IMR-90 (cell line): ENCODE measurements around the gene ZNF277. TPM values are rescaled to one million over a fixed set of nuclear protein-coding genes. Genes with fewer than 3 reads are reported as not detected.

Experiments used
- ATAC-seq: fragments of 200-7000 bp; cut with Tn5 transposase; 2 replicates; pipeline ENCODE4 v1.9.1; 2020; ENCODE audit warnings: low read depth, mild to moderate bottlenecking, moderate library complexity
- BruUV-seq: library from RNA; stranded (reverse); fragments of 400-500 nt; replicated peaks from 2 replicates; lab custom pipeline; 2021; lab: Mats Ljungman, UMichigan
- CTCF ChIA-PET: fragments of 300-600 bp; formaldehyde crosslinking; extraction: SDS; loops from one replicate; lab custom pipeline; 2021; ENCODE audit warnings: antibody characterized with exemption; lab: Yijun Ruan, JAX
- POLR2A ChIA-PET: fragments of 300-600 bp; sonication (Branson Sonifier 250); formaldehyde crosslinking; loops from one replicate; lab custom pipeline; 2022; ENCODE audit warnings: antibody characterized with exemption; ENCODE audit not compliant: unreplicated experiment; lab: Charles Lee
- DNase-seq: peaks from one replicate; pipeline ENCODE4 v3.0.0; 2013
- H2AFZ ChIP-seq: replicated peaks from 2 replicates; pipeline ENCODE3; 2013; ENCODE audit warnings: low read length, mild to moderate bottlenecking; ENCODE audit not compliant: poor library complexity
- H2AK5ac ChIP-seq: 2 replicates; pipeline ENCODE4 v1.6.1; 2013; ENCODE audit warnings: low read depth, low read length, inconsistent platforms
- H2AK9ac ChIP-seq: replicated peaks from 2 replicates; pipeline ENCODE3; 2013; ENCODE audit warnings: mild to moderate bottlenecking, low read depth, low read length, moderate library complexity; ENCODE audit not compliant: poor library complexity
- H2BK120ac ChIP-seq: 2 replicates; pipeline ENCODE4 v1.6.1; 2013; ENCODE audit warnings: low read depth, low read length, inconsistent platforms
- H2BK15ac ChIP-seq: 3 replicates; pipeline ENCODE4 v1.6.1; 2013; ENCODE audit warnings: low read depth, low read length, inconsistent platforms
- H2BK20ac ChIP-seq: 2 replicates; pipeline ENCODE4 v1.6.1; 2013; ENCODE audit warnings: low read depth, mild to moderate bottlenecking, inconsistent platforms, low read length, moderate library complexity
- H2BK5ac ChIP-seq: 2 replicates; pipeline ENCODE4 v1.6.1; 2013; ENCODE audit warnings: mild to moderate bottlenecking, low read depth, low read length, inconsistent platforms; ENCODE audit not compliant: poor library complexity, severe bottlenecking
- H3K14ac ChIP-seq: replicated peaks from 2 replicates; pipeline ENCODE4 v1.6.1; 2013; ENCODE audit warnings: low read depth, low read length, inconsistent platforms
- H3K18ac ChIP-seq: 2 replicates; pipeline ENCODE4 v1.6.1; 2013; ENCODE audit warnings: low read depth, low read length, control low read depth
- H3K23ac ChIP-seq: 2 replicates; pipeline ENCODE4 v1.6.1; 2013; ENCODE audit warnings: low read depth, low read length, inconsistent platforms
- H3K27ac ChIP-seq: 2 replicates; pipeline ENCODE4 v1.5.1; 2013; ENCODE audit warnings: mild to moderate bottlenecking, control low read depth, low read length; ENCODE audit not compliant: insufficient read depth
- H3K27me3 ChIP-seq: 2 replicates; pipeline ENCODE4 v1.6.1; 2013; ENCODE audit warnings: low read length; ENCODE audit not compliant: control insufficient read depth, insufficient read depth
- H3K36me3 ChIP-seq: 2 replicates; pipeline ENCODE4 v1.6.1; 2013; ENCODE audit warnings: low read length, mixed read lengths; ENCODE audit not compliant: control insufficient read depth, insufficient read depth
- H3K4ac ChIP-seq: 2 replicates; pipeline ENCODE4 v1.6.1; 2013; ENCODE audit warnings: low read depth, low read length, inconsistent platforms
- H3K4me1 ChIP-seq: 2 replicates; pipeline ENCODE4 v1.6.1; 2013; ENCODE audit warnings: low read length, mixed read lengths; ENCODE audit not compliant: control insufficient read depth, insufficient read depth
- H3K4me2 ChIP-seq: 2 replicates; pipeline ENCODE4 v1.6.1; 2013; ENCODE audit warnings: low read depth, mild to moderate bottlenecking, control low read depth, low read length, moderate library complexity
- H3K4me3 ChIP-seq: 2 replicates; pipeline ENCODE4 v1.5.1; 2013; ENCODE audit warnings: low read depth, mild to moderate bottlenecking, control low read depth, low read length, moderate library complexity; ENCODE audit not compliant: insufficient read depth
- H3K56ac ChIP-seq: 2 replicates; pipeline ENCODE4 v1.6.1; 2013; ENCODE audit warnings: low read length, inconsistent platforms; ENCODE audit not compliant: insufficient read depth; ENCODE audit errors: extremely low read depth
- H3K79me1 ChIP-seq, 2 experiments: 2 replicates each; pipeline ENCODE4 v1.6.1; 2013; ENCODE audit warnings: low read length in 2 of 2, inconsistent platforms in 1 of 2, low read depth in 1 of 2
- H3K9ac ChIP-seq: 2 replicates; pipeline ENCODE4 v1.6.1; 2013; ENCODE audit warnings: low read depth, low read length, control low read depth
- H3K9me1 ChIP-seq: 2 replicates; pipeline ENCODE4 v1.6.1; 2013; ENCODE audit warnings: low read length, inconsistent platforms; ENCODE audit not compliant: insufficient read depth
- H3K9me3 ChIP-seq: 2 replicates; pipeline ENCODE4 v1.6.1; 2013; ENCODE audit warnings: low read length; ENCODE audit not compliant: control insufficient read depth, insufficient read depth
- H4K20me1 ChIP-seq: 2 replicates; pipeline ENCODE4 v1.6.1; 2013; ENCODE audit warnings: low read length, inconsistent platforms; ENCODE audit not compliant: insufficient read depth
- H4K5ac ChIP-seq: 2 replicates; pipeline ENCODE4 v1.6.1; 2013; ENCODE audit warnings: mild to moderate bottlenecking, low read depth, low read length, control low read depth
- H4K8ac ChIP-seq, 2 experiments: 2 replicates each; pipeline ENCODE4 v1.6.1; 2013; ENCODE audit warnings: low read depth in 2 of 2, low read length in 2 of 2, control low read depth in 1 of 2, inconsistent platforms in 1 of 2
- H4K91ac ChIP-seq: 2 replicates; pipeline ENCODE4 v1.6.1; 2013; ENCODE audit warnings: low read depth, low read length, inconsistent platforms; ENCODE audit not compliant: insufficient read depth
- CEBPB ChIP-seq: IDR thresholded peaks from 2 replicates; pipeline ENCODE4 v1.6.1; 2012; ENCODE audit warnings: low read depth, low read length, improper control_type of control experiment
- CHD1 ChIP-seq: IDR thresholded peaks from 2 replicates; pipeline ENCODE4 v1.6.1; 2012; ENCODE audit warnings: low read depth, low read length, improper control_type of control experiment
- ELK1 ChIP-seq: fragments of 150-350 bp; IDR thresholded peaks from 2 replicates; pipeline ENCODE4 v1.6.1; 2016; ENCODE audit warnings: low read depth, mild to moderate bottlenecking, low read length, moderate library complexity, borderline replicate concordance
- MAFK ChIP-seq: IDR thresholded peaks from 2 replicates; pipeline ENCODE4 v1.6.1; 2012; ENCODE audit warnings: low read depth, low read length, improper control_type of control experiment
- MAZ ChIP-seq: IDR thresholded peaks from 2 replicates; pipeline ENCODE4 v1.6.1; 2012; ENCODE audit warnings: low read depth, mild to moderate bottlenecking, low read length, improper control_type of control experiment, moderate library complexity, borderline replicate concordance
- NFE2L2 ChIP-seq: fragments of 150-350 bp; IDR thresholded peaks from 2 replicates; pipeline ENCODE4 v1.6.1; 2016; ENCODE audit warnings: low read depth, mild to moderate bottlenecking, low read length
- POLR2A ChIP-seq: IDR thresholded peaks from 2 replicates; pipeline ENCODE4 v1.6.1; 2012; ENCODE audit warnings: mild to moderate bottlenecking, low read depth, low read length
- RCOR1 ChIP-seq: IDR thresholded peaks from 2 replicates; pipeline ENCODE4 v1.6.1; 2012; ENCODE audit warnings: mild to moderate bottlenecking, low read length, improper control_type of control experiment; ENCODE audit not compliant: insufficient replicate concordance
- RFX5 ChIP-seq: IDR thresholded peaks from 2 replicates; pipeline ENCODE4 v1.8.0; 2012; ENCODE audit warnings: low read depth, mild to moderate bottlenecking, low read length, moderate library complexity
- SMC3 ChIP-seq: fragments of 150-350 bp; IDR thresholded peaks from 2 replicates; pipeline ENCODE4 v1.6.1; 2016; ENCODE audit warnings: low read depth, mild to moderate bottlenecking, antibody characterized with exemption, low read length, moderate library complexity
- WGBS, 2 experiments: methylation state at CpG; one replicate each; pipeline versions ENCODE4 v1.1.5 to v1.1.7; 2013; ENCODE audit warnings: missing lambda C conversion rate in 2 of 2; ENCODE audit not compliant: insufficient read length in 1 of 2; ENCODE audit errors: extremely low coverage in 2 of 2; 5-methylcytosine and 5-hydroxymethylcytosine counted together
- dilution Hi-C: fragments of 300-500 bp; cut with HindIII; formaldehyde crosslinking; loops from one replicate; pipeline ENCODE4 v1.14.3; 2018; ENCODE audit warnings: low sequenced_read_pairs; ENCODE audit not compliant: unreplicated experiment
- in situ Hi-C: fragments of 300-500 bp; cut with MboI; formaldehyde crosslinking; loops from 3 replicates; pipeline ENCODE4 v1.14.3; 2019; ENCODE audit warnings: low sequenced_read_pairs, inconsistent platforms, mixed read lengths
- intact Hi-C: fragments of 100-400 bp; cut with micrococcal nuclease; formaldehyde crosslinking; loops from 2 replicates; pipeline ENCODE4 v1.10.0; 2022
- polyA plus RNA-seq, 3 experiments: library from polyadenylated mRNA; depleted of rRNA; stranded (reverse); fragments of >200 nt; gene quantifications; 2 replicates each; pipeline ENCODE4 v1.2.3, GENCODE V29; 2012; ENCODE audit warnings: low replicate concordance in 1 of 3
- total RNA-seq: library from RNA; depleted of rRNA; stranded (reverse); fragments of >200 nt; gene quantifications from 2 replicates; pipeline ENCODE4 v1.2.3, GENCODE V29; 2012
- TF ChIP-seq, protein P1 (sequence below): conservative IDR thresholded peaks from 2 replicates; pipeline ENCODE4 v1.5.1; 2012; ENCODE audit warnings: mild to moderate bottlenecking, low read depth, low read length, improper control_type of control experiment

The ZNF277 gene
- total and polyA plus RNA-seq, 2 of the 4 experiments (the other 2 are of a cell fraction) = 7.3 to 21.3 TPM

DNA sequence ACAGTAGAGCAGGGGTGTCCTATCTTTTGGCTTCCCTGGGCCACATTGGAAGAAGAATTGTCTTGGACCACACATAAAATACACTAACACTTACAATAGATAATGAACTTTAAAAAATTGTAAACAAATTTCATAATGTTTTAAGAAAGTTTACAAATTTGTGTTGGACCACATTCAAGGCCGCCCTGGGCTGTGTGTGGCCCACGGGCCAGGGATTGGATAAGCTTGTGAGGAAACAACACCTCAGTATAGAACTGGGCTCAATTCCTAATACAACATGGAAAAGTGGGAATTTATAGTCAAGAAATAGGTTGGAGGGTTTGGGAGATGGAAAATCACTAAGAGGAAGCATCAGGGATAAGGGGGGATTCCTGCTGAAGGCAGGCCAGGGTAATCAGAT is 17.7 kb downstream of the ZNF277 start:
- no peak for ATAC-seq
- H2AK9ac ChIP-seq = no peak overlapping the region
- H3K14ac ChIP-seq = no peak overlapping the region
- TF ChIP-seq CHD1 (no peak), POLR2A (no peak), MAZ (no peak), ELK1 (no peak), SMC3 (no peak), RCOR1 (no peak), NFE2L2 (no peak), RFX5 (no peak), MAFK (no peak), CEBPB (no peak)
- TF ChIP-seq, protein P1, sequence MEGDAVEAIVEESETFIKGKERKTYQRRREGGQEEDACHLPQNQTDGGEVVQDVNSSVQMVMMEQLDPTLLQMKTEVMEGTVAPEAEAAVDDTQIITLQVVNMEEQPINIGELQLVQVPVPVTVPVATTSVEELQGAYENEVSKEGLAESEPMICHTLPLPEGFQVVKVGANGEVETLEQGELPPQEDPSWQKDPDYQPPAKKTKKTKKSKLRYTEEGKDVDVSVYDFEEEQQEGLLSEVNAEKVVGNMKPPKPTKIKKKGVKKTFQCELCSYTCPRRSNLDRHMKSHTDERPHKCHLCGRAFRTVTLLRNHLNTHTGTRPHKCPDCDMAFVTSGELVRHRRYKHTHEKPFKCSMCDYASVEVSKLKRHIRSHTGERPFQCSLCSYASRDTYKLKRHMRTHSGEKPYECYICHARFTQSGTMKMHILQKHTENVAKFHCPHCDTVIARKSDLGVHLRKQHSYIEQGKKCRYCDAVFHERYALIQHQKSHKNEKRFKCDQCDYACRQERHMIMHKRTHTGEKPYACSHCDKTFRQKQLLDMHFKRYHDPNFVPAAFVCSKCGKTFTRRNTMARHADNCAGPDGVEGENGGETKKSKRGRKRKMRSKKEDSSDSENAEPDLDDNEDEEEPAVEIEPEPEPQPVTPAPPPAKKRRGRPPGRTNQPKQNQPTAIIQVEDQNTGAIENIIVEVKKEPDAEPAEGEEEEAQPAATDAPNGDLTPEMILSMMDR = no peak
- no TSS peak for BruUV-seq
- H3K9me1 ChIP-seq = no peaks in the 10 kb centered on the region; the same call in 1 of the 2 replicates
- no peaks in the 10 kb centered on the region for H3K9me3 ChIP-seq
- H3K27ac ChIP-seq = no peak overlapping the region
- H3K9ac ChIP-seq = no peak overlapping the region
- no peaks in the 10 kb centered on the region for H3K27me3 ChIP-seq
- no peak overlapping the region for H2BK15ac ChIP-seq
- no CpG with 5 or more reads among the region's 2 CpGs for WGBS, 2 experiments
- no peak overlapping the region for H2BK20ac ChIP-seq
- H2AK5ac ChIP-seq = no peak overlapping the region
- no peak overlapping the region for H3K4ac ChIP-seq
- no peak overlapping the region for H4K91ac ChIP-seq
- H4K8ac ChIP-seq = no peak overlapping the region
- H3K36me3 ChIP-seq = no peaks in the 10 kb centered on the region
- H3K79me1 ChIP-seq = peaks cover 25 to 46% of the 10 kb centered on the region in 2 experiments
- H4K5ac ChIP-seq = no peak overlapping the region
- no peak overlapping the region for H3K23ac ChIP-seq
- H3K56ac ChIP-seq = no peak overlapping the region
- no peak overlapping the region for H2BK120ac ChIP-seq
- ChIA-PET POLR2A (no interaction called here), CTCF (interaction anchor here (1.5 kb wide), 1 partner anchor 9 kb away, joined by 4 read pairs; no protein-coding TSS in a partner anchor)
- dilution Hi-C loops (no loop called here), intact Hi-C loops (no loop called here), in situ Hi-C loops (loop anchor here (25.0 kb wide), 1 partner anchor 462 kb away; no protein-coding TSS in a partner anchor)
- no peak overlapping the region for H2BK5ac ChIP-seq
- no peaks in the 10 kb centered on the region for H3K4me1 ChIP-seq
- no peak overlapping the region for H3K4me2 ChIP-seq
- H4K20me1 ChIP-seq = no peaks in the 10 kb centered on the region; the same call in 1 of the 2 replicates
- H3K4me3 ChIP-seq = no peak overlapping the region
- DNase-seq = no peak
- H2AFZ ChIP-seq = no peak overlapping the region
- H3K18ac ChIP-seq = no peak overlapping the region
